Smooth muscle cell of the brain vasculature (primary cell): ENCODE results near the gene BOD1L1.

Experiments
- DNase-seq: peaks from one replicate; pipeline ENCODE4 v3.0.0-alpha.2; 2012; ENCODE audit warnings: low read depth, low spot score

BOD1L1 gene

DNA sequence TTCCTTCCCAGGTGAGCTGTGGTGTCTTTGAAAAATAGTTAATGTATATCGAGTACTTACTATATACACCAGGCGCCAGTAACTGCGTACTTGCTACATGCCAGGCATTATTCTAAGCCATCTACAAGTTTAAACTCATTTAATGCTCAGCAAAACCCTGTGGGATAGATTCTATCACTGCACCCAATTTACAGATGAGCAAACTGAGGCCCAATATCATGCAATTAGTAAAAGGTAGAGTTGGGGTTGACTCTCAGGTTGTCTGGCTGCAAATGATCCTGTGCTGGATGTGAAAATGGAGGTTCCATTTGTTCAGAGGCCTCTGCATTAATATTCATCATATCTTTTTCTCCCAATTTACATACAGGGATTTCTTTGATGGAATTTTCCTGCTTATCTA lies 100.9 kb downstream of the BOD1L1 start:
- no peak for DNase-seq

GRCh38 chr4:13525606-13526281 lies 101.8 kb downstream of the BOD1L1 start:
- no peak for DNase-seq

DNA sequence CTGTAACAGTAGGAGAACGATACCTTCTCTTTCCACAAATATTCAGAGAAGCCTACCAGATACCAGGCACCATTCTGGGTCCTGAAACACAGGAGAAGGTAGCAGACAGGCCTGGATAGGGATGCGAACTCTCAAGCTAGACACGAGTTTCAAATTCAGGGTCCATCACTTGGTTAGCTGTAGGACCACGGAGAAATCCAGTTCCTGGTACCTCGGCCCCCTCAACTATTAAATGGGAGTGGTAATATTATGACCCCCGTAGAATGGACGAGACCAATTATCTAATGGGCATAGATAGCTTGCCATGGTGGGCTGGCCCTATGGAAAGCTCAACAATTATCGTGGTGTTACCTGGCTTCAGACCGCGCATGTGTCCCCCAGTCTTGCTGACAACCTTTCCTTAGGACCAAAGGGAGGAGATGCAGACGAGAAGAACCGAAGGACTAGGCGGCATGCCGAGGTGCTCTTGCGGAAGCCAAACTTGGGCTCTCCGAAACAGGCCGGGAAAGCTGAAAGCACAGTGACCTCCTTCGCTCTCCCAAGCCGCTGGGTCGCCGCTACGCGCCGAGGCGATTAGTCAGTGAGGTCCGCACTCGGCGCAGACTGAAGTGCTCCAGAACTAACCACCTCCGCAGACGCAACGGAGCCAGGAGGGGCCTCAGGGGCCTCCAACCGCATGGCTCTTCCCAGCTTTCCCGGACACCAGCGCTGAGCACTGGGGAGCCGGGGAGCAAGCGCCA lies 102.9 kb downstream of the BOD1L1 start:
- DNase-seq, result no peak

DNA sequence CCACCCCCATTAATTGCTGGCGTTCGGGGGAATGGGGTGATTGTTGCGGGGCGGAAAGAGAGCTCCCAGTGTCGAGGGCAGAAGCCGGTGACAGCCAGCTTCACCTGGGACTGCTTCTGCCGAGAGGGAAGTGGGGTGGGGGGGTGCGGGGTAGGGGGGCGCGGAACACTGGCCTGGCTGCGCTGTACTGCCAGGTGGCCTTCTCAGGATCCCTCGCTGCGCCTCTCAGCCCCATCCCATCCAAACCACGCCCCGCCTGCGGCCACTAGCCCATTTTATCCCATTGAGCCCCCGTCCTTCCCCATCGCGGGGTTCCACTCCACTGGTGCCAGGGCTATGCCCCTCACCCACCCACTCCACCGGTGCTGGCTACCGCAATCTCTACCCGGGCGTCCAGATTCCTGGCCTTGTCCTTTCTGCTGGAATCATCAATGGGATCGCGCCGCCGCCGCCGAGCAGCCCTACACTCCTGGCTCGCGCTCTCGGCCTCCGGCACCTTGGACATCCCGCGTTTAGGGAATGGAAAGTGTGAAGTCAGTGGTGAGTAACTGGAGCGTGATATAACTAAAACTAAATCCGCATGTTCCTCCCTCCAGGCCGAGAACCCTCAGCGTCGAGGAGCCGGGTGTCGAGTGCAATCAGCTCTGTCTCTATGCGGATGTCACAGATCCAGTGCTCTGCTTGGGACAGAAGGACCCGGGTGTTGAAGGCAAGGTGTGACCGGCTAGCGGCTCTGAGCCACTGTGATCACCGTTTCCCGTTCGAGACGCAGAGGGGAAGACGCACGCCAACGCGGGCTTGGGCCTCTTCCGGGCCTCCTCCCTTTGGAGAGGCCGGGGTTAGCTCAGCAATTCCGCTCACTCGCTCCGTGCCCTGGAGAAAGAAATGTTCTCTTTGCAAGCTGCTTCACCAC lies 103.7 kb downstream of the BOD1L1 start:
- no peak for DNase-seq

- no peak for DNase-seq
Observed at GRCh38 chr4:13523105-13523477, 104.4 kb downstream of the BOD1L1 start.

DNA sequence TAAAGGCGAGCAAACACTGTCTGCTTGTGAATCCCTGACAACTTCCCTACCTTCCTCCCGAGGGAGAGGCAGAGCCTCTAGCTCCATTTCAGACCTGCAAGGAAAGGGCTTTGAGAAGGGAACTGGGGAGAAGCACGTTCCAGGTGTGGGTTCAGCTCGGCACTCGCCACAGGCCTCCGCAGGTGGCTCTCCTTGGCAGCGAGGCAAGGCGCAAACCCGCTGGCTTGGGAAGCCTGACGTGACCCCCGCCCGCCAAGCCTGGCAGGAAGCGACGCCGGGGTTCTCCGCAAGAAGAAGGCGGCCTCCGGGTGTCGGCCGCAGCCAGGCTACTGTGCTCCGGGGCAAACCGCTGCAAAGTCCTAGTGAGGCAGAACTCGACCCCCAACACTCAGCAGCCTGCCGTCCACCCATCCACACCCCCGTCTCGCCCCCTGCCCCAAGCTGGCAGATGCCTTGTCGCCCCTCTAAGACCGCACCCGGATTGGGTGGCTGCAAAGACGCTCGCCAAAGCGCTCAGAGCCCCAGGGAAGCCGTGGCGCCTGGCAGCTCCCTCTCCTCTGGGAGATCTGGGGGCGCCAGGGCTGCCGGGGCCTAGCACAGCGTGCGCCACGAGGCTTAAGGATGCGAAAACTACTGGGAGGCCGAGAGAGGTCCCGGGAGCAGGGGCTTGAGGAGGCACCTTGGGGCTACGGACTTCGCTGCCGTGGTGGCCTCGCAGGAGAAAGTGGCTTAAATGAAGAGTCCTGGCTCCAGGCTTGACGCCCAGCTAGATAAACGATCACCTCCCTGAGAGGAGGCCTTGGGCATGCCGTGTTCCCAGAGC lies 105.0 kb downstream of the BOD1L1 start:
- DNase-seq, result no peak

DNA sequence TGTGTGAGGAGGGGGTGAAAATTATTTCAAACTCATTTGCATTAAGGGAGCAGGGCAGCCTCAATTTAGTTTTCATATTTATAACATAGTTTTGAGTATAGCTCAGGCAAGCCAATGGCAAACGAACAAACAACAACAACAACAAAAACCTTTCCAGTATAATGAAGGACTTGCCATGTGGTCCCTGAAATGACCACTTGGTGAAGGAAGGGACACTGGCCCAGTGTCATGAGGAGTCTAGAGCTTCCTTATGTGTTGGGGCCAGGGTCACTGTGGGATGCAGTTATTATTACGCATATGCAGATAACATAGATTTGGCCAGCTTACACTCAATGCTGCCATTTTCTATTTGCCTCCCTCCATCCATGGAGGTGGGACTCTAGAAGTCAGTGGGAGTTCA lies 106.5 kb downstream of the BOD1L1 start:
- DNase-seq, result no peak
